IMR-90 (cell line): ENCODE data around the gene ARHGAP10.

Experiments
- BHLHE40 ChIP-seq: fragments of 150-350 bp; IDR thresholded peaks from 2 replicates; pipeline ENCODE4 v1.6.1; 2016; ENCODE audit warnings: mild to moderate bottlenecking, low read depth, low read length
- CEBPB ChIP-seq: IDR thresholded peaks from 2 replicates; pipeline ENCODE4 v1.6.1; 2012; ENCODE audit warnings: low read depth, low read length, improper control_type of control experiment
- CHD1 ChIP-seq: IDR thresholded peaks from 2 replicates; pipeline ENCODE4 v1.6.1; 2012; ENCODE audit warnings: low read depth, low read length, improper control_type of control experiment
- CTCF ChIP-seq: conservative IDR thresholded peaks from 2 replicates; pipeline ENCODE4 v1.5.1; 2012; ENCODE audit warnings: mild to moderate bottlenecking, low read depth, low read length, improper control_type of control experiment
- ELK1 ChIP-seq: fragments of 150-350 bp; IDR thresholded peaks from 2 replicates; pipeline ENCODE4 v1.6.1; 2016; ENCODE audit warnings: low read depth, mild to moderate bottlenecking, low read length, moderate library complexity, borderline replicate concordance
- MAZ ChIP-seq: IDR thresholded peaks from 2 replicates; pipeline ENCODE4 v1.6.1; 2012; ENCODE audit warnings: low read depth, mild to moderate bottlenecking, low read length, improper control_type of control experiment, moderate library complexity, borderline replicate concordance
- MXI1 ChIP-seq: IDR thresholded peaks from 2 replicates; pipeline ENCODE4 v1.6.1; 2012; ENCODE audit warnings: low read depth, mild to moderate bottlenecking, low read length, moderate library complexity, borderline replicate concordance
- POLR2A ChIP-seq: IDR thresholded peaks from 2 replicates; pipeline ENCODE4 v1.6.1; 2012; ENCODE audit warnings: mild to moderate bottlenecking, low read depth, low read length
- RAD21 ChIP-seq: IDR thresholded peaks from 2 replicates; pipeline ENCODE4 v1.6.1; 2012; ENCODE audit warnings: low read length, improper control_type of control experiment
- RFX5 ChIP-seq: IDR thresholded peaks from 2 replicates; pipeline ENCODE4 v1.8.0; 2012; ENCODE audit warnings: low read depth, mild to moderate bottlenecking, low read length, moderate library complexity
- SMC3 ChIP-seq: fragments of 150-350 bp; IDR thresholded peaks from 2 replicates; pipeline ENCODE4 v1.6.1; 2016; ENCODE audit warnings: low read depth, mild to moderate bottlenecking, antibody characterized with exemption, low read length, moderate library complexity
- USF2 ChIP-seq: fragments of 150-350 bp; IDR thresholded peaks from 2 replicates; pipeline ENCODE4 v1.6.1; 2017; ENCODE audit warnings: mild to moderate bottlenecking, antibody characterized with exemption, low read length, low read depth

- TF ChIP-seq CTCF, result no peak
- TF ChIP-seq RAD21, result no peak
- TF ChIP-seq SMC3, result no peak
- no peak for TF ChIP-seq POLR2A
- no peak for TF ChIP-seq RFX5
- TF ChIP-seq MAZ, result no peak
- TF ChIP-seq MXI1, result no peak
- TF ChIP-seq USF2, result no peak
- no peak for TF ChIP-seq CHD1
- no peak for TF ChIP-seq BHLHE40
- no peak for TF ChIP-seq ELK1
- TF ChIP-seq CEBPB, result no peak
Observed at GRCh38 chr4:147950841-147951240, 219.0 kb downstream of the ARHGAP10 start.
